ENCODE data around the gene ABCF2.
A peak's percentile ranks its signal among the peaks of the same experiment; 100 is the strongest.

The ABCF2 gene

GRCh38 chr7:151232091-151232916, 5.3 kb upstream of the ABCF2 start, which contains the start of gene CHPF2:
Gene CHPF2 (plus strand): TSS chr7:151232483. CDS start chr7:151234012, 1,529 bp downstream.
- peak; percentile 94 for DNase-seq
- in situ Hi-C loops (cut with HindIII; ENCODE audit: low pct_ligation_motif_present, low pct_unique_long_range_greater_than_20kb, low sequenced_read_pairs) = no loop called here

GRCh38 chr7:151231080-151231479, 4.1 kb upstream of the ABCF2 start:
- in situ Hi-C loops (cut with HindIII; ENCODE audit: low pct_ligation_motif_present, low pct_unique_long_range_greater_than_20kb, low sequenced_read_pairs) = no loop called here

GRCh38 chr7:151229249-151229648, 2.2 kb upstream of the ABCF2 start:
- no peak for DNase-seq
- in situ Hi-C loops (cut with HindIII; ENCODE audit: low pct_ligation_motif_present, low pct_unique_long_range_greater_than_20kb, low sequenced_read_pairs) = no loop called here

More at GRCh38 chr7:151231080-151231479, 4.1 kb upstream of the ABCF2 start:
- DNase-seq = no peak

- in situ Hi-C loops (cut with HindIII; ENCODE audit: low pct_ligation_motif_present, low pct_unique_long_range_greater_than_20kb, low sequenced_read_pairs) = no loop called here
- DNase-seq = no peak
Observed at GRCh38 chr7:151228024-151228866, 1.2 kb upstream of the ABCF2 start.

GRCh38 chr7:151226560-151226874, 488 bp downstream of the ABCF2 start:
- DNase-seq = no peak
- in situ Hi-C loops (cut with HindIII; ENCODE audit: low pct_ligation_motif_present, low pct_unique_long_range_greater_than_20kb, low sequenced_read_pairs) = no loop called here

GRCh38 chr7:151225948-151226510, 976 bp downstream of the ABCF2 start:
- DNase-seq = no peak
- in situ Hi-C loops (cut with HindIII; ENCODE audit: low pct_ligation_motif_present, low pct_unique_long_range_greater_than_20kb, low sequenced_read_pairs) = no loop called here

GRCh38 chr7:151223728-151224127, 3.3 kb downstream of the ABCF2 start:
- DNase-seq = no peak
- in situ Hi-C loops (cut with HindIII; ENCODE audit: low pct_ligation_motif_present, low pct_unique_long_range_greater_than_20kb, low sequenced_read_pairs) = no loop called here

GRCh38 chr7:151218170-151218569, 8.8 kb downstream of the ABCF2 start:
- no peak for DNase-seq
- in situ Hi-C loops (cut with HindIII; ENCODE audit: low pct_ligation_motif_present, low pct_unique_long_range_greater_than_20kb, low sequenced_read_pairs) = no loop called here

GRCh38 chr7:151215396-151215795, 11.6 kb downstream of the ABCF2 start:
- in situ Hi-C loops (cut with HindIII; ENCODE audit: low pct_ligation_motif_present, low pct_unique_long_range_greater_than_20kb, low sequenced_read_pairs) = no loop called here

GRCh38 chr7:151213826-151214225, 13.2 kb downstream of the ABCF2 start:
- in situ Hi-C loops (cut with HindIII; ENCODE audit: low pct_ligation_motif_present, low pct_unique_long_range_greater_than_20kb, low sequenced_read_pairs) = no loop called here
- no peak for DNase-seq

More at GRCh38 chr7:151215396-151215795, 11.6 kb downstream of the ABCF2 start:
- no peak for DNase-seq

GRCh38 chr7:151212626-151213025, 14.4 kb downstream of the ABCF2 start:
- in situ Hi-C loops (cut with HindIII; ENCODE audit: low pct_ligation_motif_present, low pct_unique_long_range_greater_than_20kb, low sequenced_read_pairs) = no loop called here

GRCh38 chr7:151211155-151211772, 15.7 kb downstream of the ABCF2 start:
- no peak for DNase-seq
- in situ Hi-C loops (cut with HindIII; ENCODE audit: low pct_ligation_motif_present, low pct_unique_long_range_greater_than_20kb, low sequenced_read_pairs) = no loop called here

More at GRCh38 chr7:151212626-151213025, 14.4 kb downstream of the ABCF2 start:
- DNase-seq = no peak

- in situ Hi-C loops (cut with HindIII; ENCODE audit: low pct_ligation_motif_present, low pct_unique_long_range_greater_than_20kb, low sequenced_read_pairs) = no loop called here
- DNase-seq = no peak
Observed at GRCh38 chr7:151210087-151210854, 16.7 kb downstream of the ABCF2 start, which contains the start of gene H2BK1. Gene H2BK1 (minus strand): TSS chr7:151210488. CDS start chr7:151210318, 170 bp downstream.

- in situ Hi-C loops (cut with HindIII; ENCODE audit: low pct_ligation_motif_present, low pct_unique_long_range_greater_than_20kb, low sequenced_read_pairs) = loop anchor here (5.0 kb wide), 1 partner anchor 62 kb away; no protein-coding TSS in a partner anchor
- no peak for DNase-seq
Observed at GRCh38 chr7:151209588-151209987, 17.4 kb downstream of the ABCF2 start.

- no peak for DNase-seq
- in situ Hi-C loops (cut with HindIII; ENCODE audit: low pct_ligation_motif_present, low pct_unique_long_range_greater_than_20kb, low sequenced_read_pairs) = loop anchor here (5.0 kb wide), 1 partner anchor 61 kb away; no protein-coding TSS in a partner anchor
Observed at GRCh38 chr7:151208253-151208862, 18.6 kb downstream of the ABCF2 start.

GRCh38 chr7:151207804-151208203, 19.2 kb downstream of the ABCF2 start:
- no peak for DNase-seq
- in situ Hi-C loops (cut with HindIII; ENCODE audit: low pct_ligation_motif_present, low pct_unique_long_range_greater_than_20kb, low sequenced_read_pairs) = loop anchor here (5.0 kb wide), 1 partner anchor 61 kb away; no protein-coding TSS in a partner anchor

GRCh38 chr7:151207315-151207714, 19.7 kb downstream of the ABCF2 start:
- in situ Hi-C loops (cut with HindIII; ENCODE audit: low pct_ligation_motif_present, low pct_unique_long_range_greater_than_20kb, low sequenced_read_pairs) = loop anchor here (5.0 kb wide), 1 partner anchor 60 kb away; no protein-coding TSS in a partner anchor
- no peak for DNase-seq
